HCEC 1CT (cell line): ENCODE measurements around the gene CCDC198.

Source experiments
- DNase-seq: peaks from one replicate; pipeline ENCODE4 v3.0.0-alpha.2; 2017

CCDC198 gene

GRCh38 chr14:57462551-57462950, 31.1 kb downstream of the CCDC198 start:
- no peak for DNase-seq

- DNase-seq: no peak
Observed at GRCh38 chr14:57461777-57462320, 31.8 kb downstream of the CCDC198 start.

GRCh38 chr14:57435923-57436322, 57.7 kb downstream of the CCDC198 start:
- peak; percentile 1 for DNase-seq

- DNase-seq: no peak
Observed at GRCh38 chr14:57420986-57421385, 72.7 kb downstream of the CCDC198 start.

GRCh38 chr14:57420033-57420432, 73.6 kb downstream of the CCDC198 start:
- no peak for DNase-seq
